DMS153 treated with DMSO at 0.1 percent for 48 hours (cell line): ENCODE data around the gene DAGLB.
A peak's percentile ranks its signal among the peaks of the same experiment; 100 is the strongest.
"Not testable (repeated sequence)": the region's sequence is repeated elsewhere in the genome, so short reads cannot be mapped to it uniquely, and the experiment has no call there.

Experiments used
- DNase-seq: peaks from one replicate; lab custom pipeline; 2025; ENCODE audit not compliant: unreplicated experiment; lab: John Stamatoyannopoulos, UW

DAGLB gene

DNA sequence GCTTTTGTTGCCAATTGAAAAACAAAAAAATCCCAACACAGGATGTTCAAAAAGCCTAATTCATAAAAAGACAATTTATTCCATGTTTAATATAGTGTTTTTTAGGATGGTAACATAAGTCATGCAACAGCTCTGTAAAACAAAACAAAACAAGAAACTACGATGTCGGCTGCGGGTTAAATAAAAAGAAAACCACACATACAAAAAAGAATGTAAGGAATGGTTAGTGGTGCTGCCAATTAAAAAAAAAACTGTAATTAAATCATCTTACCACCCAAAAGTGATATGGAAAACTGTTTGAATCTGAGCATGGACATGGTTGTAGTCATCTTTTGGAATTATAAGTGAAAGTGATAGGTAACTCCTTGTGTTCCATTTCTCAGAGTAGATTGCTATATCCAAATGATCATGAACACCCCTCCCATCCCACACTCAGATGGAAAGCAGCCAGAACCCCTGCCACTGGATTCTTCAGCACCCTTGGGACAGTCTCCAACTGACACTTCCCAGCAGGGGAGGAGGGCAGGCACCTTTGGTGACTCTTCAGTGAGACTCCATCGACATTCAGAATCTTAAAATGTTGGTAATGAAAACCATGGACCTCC is 14.3 kb upstream of the DAGLB start:
- no peak for DNase-seq

DNA sequence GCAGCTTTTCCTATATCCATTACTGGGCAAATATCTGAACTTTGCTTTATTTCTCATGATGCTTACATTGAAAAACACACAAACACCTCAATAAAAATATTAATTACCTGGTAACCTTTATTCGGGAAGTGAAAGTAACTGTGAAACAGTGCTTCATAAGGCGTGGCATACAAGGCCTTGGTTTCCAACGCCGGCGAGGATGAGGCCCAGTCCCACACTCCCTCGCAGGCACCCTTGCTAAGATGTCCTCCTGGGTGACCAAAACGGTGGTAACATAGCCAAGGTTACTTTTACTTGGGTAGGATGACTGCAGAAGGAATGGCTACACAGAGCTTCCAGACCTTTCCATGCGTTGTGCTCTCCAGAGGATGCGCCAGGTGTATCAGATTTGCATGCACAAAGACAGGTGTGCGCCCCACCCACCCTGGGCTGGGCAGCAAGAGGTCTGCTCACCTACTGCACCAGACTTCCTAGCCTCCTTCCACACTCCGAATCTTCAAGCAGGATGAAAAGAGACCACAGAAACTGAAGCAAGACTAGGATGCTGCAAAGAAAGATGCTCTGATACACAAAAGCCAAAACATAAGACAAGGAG is 13.3 kb upstream of the DAGLB start:
- DNase-seq = no peak

DNA sequence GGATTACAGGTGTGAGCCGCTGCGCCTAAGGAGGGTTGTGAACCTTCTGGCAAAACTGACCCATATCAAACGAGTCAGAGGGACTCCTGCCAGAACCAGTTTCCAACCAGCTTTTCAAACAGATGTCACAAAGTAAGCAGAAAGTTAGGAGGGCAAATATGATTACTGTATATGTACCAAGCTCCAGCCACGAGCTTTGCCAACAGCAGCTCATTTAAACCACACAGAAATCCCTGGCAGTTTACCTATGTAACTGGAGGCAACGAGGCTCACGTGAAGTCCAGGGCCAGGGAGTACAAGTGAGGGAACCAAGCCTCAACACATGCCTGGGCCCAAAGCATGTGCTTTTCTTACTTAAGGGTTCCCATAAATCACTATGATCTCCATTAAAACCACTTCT is 12.5 kb upstream of the DAGLB start:
- DNase-seq = no peak

GRCh38 chr7:6458676-6459075 is 10.9 kb upstream of the DAGLB start:
- DNase-seq = not testable (repeated sequence)

DNA sequence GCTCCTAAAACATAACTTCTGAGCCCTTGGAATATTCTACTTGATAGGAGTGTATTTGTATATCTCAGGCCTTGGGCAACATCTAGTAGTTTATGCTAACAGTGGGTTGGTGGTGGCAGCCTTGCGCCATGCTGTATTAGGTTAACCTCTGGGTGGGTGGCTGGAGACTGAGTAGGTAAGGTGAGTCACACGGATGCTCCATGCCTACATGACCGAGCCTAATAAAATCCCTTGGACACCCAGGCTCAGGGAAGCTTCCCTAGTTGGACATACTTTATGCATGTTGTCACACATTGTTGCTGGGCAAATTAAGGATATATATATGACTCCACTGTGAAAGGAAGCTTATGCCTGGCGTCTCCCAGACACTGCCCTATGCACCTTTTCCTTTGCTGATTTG is 6.0 kb upstream of the DAGLB start:
- DNase-seq = no peak

- no peak for DNase-seq
These were observed 3.5 kb upstream of the DAGLB start for GRCh38 chr7:6451224-6451705.

DNA sequence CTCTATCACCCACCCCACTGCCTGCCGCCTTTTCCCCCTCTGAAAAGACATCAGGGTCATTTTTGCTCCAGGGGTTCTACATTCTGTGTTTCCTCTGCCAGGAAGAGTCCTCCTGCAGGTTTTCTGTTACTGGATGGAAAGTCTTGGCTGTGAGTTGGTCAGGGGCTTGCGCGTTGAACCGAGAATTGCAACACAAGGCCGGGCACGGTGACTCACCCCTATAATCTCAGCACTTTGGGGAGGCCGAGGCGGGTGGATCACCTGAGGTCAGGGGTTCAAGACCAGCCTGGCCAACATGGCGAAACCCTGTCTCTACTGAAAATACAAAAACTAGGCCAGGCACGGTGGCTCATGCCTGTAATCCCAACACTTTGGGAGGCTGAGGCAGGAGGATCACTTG is 2.8 kb upstream of the DAGLB start:
- not testable (repeated sequence) for DNase-seq

GRCh38 chr7:6449884-6450283 is 2.1 kb upstream of the DAGLB start:
- DNase-seq = not testable (repeated sequence)

GRCh38 chr7:6448943-6449543 is 1.3 kb upstream of the DAGLB start:
- no peak for DNase-seq

GRCh38 chr7:6446838-6447580 is 745 bp downstream of the DAGLB start:
- peak; percentile 75 for DNase-seq

DNA sequence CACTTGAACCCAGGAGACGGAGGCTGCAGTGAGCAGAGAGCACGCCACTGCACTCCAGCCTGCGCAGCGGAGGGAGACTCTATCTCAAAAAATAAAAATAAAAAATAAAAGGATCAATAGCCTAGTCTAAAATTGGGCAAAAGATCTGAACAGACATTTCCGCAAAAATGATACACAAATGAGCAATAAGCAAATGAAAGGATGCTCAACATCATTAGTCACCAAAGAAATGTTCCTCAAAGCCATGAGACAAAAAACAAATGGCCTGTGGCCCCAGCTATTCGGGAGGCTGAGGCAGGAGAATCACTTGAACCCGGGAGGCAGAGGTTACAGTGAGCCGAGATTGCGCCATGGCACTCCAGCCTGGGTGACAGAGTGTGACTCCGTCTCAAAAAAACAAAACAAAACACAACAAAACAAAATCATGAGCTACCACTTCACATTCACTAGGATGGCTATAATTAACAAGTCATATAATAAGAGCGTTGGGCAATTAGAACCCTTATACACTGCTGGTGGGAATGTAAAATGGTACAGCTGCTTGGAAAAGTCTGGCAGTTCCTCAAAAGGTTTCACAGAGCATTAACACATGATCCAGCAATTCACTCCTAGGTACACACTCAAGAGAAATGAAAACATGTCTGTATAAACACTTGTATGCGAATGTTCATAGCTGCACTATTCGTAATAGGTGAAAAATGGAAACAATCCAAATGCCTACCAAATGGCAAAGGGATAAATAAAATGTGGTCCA is 3.1 kb downstream of the DAGLB start:
- peak; percentile 15 for DNase-seq

DNA sequence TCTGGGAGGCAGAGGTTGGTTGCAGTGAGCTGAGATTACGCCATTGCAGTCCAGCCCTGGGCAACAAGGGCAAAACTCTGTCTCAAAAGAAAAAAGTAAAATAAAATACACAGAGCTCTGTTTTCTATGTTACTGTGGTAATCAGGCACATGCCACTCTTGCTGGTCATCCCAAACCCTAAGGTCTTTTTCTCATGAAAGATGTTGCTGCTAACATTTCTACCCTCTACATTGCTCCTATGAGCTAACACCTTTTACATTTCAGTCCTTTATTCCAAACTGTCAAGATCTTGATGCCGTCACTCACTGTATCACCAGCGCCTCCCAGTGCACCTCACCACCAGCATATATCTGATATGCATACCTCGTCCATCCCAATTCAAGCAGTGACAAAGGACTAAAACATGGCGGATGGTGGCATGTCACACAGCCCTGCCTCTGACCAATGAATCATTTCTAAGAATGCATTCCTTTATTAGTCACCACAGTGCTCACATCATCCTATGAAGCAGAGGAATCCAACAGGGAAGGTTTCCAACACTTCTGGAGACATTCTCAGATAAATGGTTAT is 4.3 kb downstream of the DAGLB start:
- DNase-seq = no peak

DNA sequence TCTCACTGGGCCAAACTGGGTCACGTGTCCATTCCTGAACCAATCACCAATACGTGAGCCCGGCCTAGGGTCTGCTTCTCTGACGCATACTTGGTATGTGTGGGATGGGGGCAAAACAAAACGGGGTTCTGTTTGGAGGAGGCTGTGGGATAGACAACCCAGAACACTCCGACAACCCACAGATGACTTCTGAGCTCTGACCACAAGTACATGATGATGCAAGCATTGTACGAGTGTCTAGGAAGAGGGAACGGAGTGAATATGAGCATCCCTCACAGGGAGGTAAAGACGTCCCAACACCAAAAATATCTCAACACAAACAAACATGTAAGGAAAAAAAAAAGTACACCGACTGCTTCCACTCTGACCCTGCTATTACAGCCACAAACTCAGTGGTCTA is 5.6 kb downstream of the DAGLB start:
- DNase-seq = no peak

DNA sequence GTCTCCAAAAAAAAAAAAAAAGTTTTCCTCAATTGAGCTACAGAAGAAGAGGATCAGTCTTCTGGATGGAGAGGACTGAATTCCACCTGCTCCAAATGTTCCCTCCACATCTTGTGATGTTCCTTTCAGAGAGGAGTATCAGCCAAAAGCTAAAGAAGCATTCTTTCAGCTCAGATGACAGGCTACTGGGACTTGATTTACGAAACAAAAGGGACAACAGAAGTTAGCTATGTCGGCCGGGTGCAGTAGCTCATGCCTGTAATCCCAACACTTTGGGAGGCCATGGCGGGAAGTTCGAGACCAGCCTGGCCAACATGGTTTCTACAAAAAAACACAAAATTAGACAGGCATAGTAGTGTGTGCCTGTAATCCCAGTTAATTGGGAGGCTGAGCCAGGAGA is 7.4 kb downstream of the DAGLB start:
- DNase-seq = no peak

DNA sequence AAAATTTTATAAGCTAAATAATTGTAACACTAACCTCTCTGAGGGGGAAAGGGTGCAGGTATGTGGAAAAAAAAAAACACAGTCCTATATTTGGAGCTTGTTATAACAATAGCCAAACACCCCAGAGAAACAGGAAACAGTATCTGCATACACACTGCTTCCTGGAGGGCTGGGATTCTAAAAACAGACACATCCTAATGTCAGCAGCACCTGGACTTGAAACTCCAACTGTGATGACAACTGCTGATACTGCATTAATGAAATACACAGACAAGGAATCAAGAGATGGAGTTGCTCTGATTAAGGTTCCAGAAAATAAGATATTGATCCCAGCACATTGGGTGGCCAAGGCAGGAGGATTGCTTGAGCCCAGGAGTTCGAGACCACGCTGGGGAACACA is 9.3 kb downstream of the DAGLB start:
- DNase-seq = peak; percentile 29

DNA sequence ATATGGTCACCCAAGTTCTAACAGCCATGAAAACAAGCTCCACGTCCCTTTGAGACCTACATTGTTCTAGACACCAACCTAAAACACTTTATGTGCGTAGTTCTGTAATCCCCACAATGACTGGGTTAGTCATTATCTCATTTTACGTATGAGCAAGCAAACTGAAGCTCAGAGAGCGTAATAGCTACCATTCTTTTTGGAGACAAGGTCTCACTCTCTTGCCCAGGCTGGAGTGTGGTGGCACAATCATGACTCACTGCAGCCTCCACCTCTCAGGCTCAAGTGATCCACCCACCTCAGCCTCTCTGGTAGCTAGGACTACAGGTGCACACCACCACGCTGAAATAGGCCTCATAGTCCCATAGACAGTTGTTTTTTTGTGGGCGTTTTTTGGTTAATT is 10.5 kb downstream of the DAGLB start:
- DNase-seq = no peak

GRCh38 chr7:6436385-6436685 is 11.4 kb downstream of the DAGLB start:
- DNase-seq = no peak

DNA sequence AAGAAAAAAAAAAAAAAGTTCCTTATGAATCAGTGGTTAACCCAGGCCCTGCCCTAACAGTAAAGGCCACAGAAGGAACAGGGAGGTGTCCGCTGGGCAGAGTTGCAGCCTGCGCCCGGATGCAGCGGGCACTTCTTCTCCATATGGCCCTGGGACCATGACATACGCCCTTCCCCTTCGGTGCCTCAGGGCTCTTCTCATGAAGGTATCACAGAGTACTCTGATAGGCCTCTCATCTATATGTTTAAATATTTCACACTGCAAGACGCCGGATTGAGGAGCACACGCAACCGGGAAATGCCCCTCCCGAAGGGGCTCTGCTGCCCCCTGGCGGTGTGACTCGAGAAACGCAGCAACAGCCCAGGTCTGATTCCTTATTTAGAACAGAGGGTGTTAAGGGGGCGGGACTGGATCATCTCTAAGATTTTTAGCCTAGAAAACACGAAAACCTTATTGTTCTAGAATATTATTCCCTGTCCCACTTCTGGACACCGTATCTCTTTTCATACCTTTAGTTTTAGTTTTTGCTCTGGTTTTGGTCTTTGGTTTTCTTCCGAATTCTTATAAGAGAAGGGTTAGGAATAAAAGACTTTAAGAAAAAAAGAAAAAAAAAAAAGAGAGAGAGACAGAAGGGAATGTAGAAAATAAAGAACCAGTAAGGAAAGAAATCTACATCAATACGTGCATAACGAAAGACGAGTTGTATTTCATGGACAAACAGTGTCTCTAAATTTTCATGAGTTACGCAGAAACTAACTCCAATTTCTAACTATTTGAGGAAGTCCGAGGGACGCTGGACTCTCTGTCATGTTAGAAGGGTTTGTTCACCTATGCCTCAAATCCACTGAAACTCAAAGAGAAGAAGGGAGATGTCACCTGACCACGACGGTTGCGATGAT is 12.0 kb downstream of the DAGLB start:
- DNase-seq = peak; percentile 77

DNA sequence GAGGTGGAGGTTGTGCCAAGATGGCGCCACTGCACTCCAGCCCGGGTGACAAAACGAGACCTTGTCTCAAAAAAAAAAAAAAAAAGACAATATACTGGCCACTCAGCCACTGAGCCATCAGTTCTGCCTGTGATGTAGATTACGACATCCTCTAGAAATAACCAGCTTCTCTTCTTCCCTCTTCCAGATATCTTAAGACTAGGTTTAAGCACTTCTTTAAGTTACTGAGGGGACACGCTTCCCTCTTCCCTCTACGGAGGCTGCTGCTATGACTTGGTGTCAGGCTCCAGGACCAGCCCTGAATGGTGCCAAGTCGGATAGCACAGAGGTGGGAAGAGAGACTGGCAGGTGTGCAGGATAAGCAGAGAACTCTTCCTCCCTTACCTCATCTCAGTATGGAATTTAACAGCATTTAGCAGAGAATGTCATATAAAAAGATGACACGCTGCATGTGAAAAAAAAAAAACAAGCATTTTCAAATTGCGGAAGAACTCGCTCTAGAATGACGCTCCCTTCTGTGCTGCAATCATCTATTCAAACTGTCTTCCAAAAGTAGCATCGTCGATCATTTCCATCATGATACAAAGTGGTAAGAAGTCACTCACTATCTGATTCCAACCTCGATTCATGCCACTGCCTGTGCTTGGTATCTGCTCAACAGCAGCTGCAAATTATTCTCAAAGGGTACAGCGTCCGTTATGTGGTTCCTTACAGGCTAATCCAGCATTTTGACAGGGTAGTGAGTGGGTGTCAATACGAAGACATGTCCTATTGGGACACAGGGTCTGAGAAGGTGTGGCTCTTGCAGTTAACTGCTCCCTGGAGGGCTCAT is 13.8 kb downstream of the DAGLB start:
- no peak for DNase-seq
